HG03196 (cell line): ENCODE results near the gene CHURC1.

Source experiments
- ATAC-seq: cut with Tn5 transposase; IDR thresholded peaks from one replicate; pipeline ENCODE4 v1.9.1; 2021; ENCODE audit not compliant: unreplicated experiment

CHURC1 gene

GRCh38 chr14:64937821-64938193, 23.6 kb downstream of the CHURC1 start:
- no peak for ATAC-seq

DNA sequence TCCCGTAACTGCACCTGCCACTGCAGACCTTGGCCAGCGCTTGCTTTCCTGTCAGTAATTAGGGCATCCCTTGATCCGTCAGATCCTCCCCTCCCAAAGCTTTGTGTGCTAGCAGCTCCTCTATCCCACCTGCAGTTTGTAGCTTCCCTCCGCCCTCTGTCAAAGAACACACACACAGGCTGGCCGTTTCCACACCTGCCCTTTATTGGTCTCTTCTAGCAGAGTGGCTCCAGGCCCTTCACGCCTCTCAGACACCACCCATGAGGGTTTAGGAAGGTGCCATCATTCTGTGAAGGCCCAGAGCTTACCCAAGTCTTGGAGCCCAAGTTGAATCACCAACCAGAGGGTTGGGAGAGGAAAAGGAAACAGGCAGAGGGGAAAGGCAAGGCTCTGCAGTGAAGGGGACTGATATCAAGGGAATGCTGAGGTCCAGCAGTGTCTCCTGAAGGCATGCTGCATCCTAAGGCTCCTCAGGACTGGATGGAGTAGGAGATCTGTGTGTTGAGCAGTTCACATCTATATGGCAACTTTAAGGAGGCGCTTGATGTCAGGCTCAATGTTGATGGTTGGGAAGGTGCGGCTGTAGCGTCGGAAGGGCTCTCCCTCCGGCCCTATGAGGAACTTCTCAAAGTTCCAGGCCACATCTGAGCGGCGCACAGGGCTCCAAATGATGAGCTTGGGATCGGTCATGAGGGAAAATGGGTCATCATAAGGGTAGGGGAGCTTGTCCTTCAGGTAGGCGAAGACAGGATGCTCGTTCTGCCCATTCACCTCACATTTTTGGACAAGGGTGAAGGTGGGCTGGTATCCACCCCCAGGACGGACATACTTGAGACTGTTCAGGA, 24.9 kb downstream of the CHURC1 start:
- no peak for ATAC-seq

GRCh38 chr14:64939817-64940190, 25.5 kb downstream of the CHURC1 start:
- ATAC-seq: no peak

DNA sequence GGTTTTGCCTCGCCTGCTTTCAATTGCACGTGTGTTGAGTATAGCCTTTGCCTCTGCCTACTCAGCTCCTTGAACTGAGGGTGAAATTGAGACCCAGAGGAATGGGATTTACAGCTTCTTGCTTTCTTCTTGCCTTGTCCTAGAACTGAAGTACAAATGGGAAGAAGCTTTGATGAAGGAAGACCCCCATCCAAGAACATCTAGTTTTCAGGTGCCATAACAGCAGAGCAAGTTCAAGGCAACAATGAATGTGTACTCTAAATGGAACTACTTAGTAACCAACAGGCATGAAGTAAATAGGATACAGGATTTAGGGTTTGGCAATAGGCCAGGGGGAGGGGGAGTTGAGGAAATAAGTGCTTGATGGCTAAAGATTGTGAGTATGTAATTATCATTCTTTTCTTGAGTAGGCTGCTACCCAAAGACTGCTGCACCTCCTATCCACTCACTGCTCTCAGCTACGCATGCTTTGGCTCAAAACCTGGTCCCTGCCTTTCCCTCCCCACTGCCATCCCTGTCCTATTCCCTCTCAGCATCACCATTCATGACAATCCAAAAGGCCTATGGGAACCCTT, 26.2 kb downstream of the CHURC1 start:
- no peak for ATAC-seq

DNA sequence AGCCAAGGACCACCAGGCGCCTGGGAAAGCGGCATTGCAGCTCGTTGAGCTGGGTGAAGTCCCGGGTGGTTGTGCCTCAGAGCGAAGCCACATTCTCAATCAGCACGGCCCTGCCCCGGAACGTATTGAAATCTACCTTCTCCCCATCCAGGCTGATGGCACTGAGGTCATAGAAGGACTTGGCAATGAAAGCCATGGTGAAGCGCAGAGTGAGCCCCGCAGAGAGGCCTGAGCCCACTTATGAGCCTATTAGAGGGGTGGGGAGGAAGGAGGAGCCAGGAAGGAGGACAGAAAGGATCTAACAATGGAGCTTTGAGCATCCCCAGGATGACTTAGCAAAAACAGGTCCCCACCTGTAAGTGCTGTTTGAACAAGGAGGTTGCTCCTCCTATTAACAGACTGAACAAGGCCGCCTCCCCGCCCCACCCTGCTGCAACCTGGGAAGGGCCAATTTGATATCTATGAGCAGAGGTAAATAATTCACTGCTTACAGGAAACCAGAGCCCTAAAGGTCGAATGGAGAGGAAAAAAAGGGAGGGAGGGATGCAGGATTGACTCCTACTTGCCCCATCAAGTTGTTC, 28.4 kb downstream of the CHURC1 start, which contains the start of gene GPX2:
TSS of gene GPX2 (minus strand) at position 215 of the 581 bp plus-strand sequence. CDS start at position 196, 19 bp downstream.
- no peak for ATAC-seq

DNA sequence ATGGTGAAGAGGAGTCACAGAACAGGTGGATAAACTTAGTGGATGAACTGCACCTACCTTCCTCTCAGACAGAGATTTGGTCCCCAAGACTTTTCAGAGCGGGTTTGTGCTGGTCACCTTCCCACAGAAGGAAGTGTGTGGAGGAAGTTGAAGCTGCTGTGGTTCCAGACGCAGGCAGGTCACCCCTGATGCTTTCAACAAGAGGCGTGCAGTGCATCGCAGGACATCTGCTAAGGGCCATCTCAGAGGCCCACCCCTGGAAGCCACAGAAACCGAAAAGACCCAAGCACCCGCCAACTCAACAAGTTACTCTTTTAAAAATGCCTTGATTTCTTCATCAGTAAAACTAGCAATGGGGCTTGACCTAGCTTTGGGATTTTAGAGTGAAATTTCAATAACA, 29.3 kb downstream of the CHURC1 start:
- no peak for ATAC-seq

DNA sequence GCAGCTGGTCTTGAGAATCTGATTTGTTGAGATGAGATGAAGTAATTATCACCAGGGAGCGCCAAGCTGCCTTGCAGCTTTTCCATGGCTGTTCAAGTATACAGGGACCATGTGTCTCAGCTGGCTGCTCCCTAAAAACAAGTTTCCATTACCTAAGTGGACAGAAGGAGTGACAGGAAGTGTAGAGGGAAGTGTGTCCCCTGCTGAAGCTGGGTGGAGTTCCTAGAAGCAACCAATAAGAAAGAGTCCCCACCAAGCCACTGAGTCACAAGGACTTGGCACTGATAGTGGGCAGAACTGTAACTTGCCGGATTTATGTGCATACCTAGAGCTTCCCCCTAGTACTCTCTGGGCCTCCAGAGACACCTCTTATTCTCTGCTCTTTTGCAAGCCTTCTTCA, 29.8 kb downstream of the CHURC1 start:
- no peak for ATAC-seq

- no peak for ATAC-seq
Measured at GRCh38 chr14:64944861-64945260, 30.6 kb downstream of the CHURC1 start.

DNA sequence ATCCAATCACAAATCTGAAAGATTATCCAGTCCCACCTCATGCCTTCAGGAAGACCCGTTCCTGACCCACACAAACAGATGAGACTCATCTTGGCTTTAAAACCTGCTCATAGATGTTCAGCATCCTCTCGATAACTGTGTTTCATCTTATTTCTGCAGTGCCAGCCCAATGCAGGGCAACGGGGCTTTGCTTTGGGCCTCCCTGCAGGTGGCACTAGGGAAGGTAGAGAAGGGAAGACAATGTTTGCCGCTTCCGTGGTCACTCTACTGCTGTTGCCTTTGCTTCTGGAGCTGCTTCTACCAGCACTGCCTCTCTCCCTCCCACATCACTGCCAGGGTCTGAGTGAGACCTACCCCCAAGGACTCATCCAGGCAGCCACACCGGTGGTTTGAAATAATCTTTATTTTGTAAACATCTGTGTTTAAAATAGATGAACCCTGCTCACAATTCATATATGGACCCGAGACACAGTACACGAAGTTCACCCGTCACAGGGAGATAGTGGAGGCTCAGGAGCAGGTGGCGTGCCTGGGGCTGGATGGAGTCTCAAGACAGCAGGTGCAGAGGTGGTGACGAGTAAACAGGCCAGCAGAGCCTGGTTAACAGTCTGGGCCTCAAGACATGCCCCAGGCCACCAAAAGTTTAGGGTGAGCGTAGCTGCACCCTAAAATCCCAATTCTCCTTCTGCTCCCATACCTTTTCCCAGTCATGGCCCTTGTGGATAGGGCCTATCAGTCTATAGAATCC, 31.4 kb downstream of the CHURC1 start:
- ATAC-seq: no peak

GRCh38 chr14:64946310-64947045, 32.2 kb downstream of the CHURC1 start:
- ATAC-seq: no peak

DNA sequence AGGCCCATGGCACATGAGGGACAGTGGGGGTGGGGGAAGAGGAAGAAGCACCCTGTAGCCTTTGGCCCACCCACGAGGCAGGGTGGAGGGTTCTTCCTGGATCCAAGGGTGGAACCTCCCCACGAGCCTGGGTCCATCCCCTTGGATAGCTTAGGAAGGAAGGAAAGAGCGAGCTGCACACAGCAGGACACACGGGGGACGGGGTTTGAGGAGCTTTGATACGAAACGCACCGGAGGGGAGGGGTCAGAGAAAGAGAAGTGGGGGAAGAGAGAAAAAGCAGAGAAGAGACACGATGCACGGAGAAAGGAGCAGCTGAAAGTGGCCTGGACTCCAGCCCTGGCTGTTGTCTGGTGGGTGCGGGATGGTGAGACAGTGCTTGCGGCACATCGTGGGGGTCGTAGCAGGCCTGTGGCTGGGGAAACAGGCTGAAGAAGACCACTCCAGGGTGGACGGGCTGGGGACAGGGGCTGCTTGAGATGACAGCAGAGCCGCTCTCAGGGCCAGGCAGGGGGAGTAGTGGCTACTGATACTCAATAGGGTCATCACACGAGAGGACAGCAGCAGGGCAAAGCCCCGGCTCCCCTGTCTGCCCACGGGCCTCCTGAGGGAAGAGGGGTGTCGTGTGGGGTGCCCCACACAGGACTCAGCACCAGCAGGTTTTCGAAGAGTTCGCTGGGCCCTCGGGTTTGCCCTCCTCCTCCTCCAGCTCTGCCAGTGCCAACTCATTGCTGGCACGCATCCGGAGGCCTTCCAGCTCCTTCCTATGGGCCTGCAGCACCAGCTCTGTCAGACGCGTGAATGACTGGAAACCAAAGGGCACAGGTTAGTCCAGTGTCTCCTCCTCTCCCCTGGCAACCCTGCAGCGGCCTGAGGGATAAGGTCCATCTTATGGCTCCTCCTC, 33.7 kb downstream of the CHURC1 start:
- no peak for ATAC-seq

DNA sequence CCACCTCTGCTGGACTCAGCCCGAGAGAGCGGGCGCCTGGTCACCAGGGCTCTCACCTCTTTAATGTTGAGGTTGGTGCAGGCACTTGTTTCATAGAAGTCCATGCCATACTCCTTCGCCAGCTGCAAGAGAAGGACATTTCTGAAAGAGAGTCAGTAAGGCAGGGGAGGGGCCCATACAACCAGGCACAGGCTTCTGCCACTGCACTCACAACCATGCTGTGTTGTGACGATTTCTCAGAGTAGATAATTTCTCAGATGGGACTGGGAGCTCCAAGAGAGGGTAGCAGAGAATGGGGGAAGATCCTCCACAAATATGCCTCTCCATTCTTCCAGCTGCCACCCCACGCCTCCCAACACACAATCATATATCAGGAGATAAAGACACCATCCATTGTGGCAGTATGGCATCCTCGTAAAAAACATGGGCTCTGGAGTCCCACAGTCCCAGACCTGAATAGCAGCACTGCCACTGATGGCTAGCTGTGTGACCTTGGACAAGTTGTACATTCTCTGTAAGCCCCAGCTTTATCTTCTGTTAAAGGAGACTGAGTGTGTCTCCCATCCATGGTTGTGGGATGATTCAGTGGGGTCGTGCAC, 34.5 kb downstream of the CHURC1 start:
- no peak for ATAC-seq

GRCh38 chr14:64950889-64951288, 36.6 kb downstream of the CHURC1 start:
- ATAC-seq: no peak

DNA sequence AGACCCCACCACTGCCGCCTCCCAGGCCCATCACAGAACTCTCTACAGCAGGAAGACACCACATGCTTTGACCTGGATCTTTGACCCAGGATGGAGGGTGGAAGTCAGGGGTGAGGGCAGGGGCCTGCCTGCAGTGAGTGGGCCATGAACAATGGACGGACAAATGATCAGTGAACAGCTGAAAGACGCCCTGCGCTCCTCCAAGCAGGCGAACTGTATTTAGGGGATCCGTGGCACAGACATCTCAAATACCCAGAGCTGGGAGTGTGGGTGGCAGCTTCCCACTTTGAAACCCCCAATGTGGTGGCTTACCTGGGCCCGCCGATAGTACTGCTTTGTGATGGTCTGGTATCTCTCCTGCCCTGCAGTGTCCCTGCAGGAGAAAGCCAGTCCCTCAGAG, 37.0 kb downstream of the CHURC1 start:
- ATAC-seq: no peak

DNA sequence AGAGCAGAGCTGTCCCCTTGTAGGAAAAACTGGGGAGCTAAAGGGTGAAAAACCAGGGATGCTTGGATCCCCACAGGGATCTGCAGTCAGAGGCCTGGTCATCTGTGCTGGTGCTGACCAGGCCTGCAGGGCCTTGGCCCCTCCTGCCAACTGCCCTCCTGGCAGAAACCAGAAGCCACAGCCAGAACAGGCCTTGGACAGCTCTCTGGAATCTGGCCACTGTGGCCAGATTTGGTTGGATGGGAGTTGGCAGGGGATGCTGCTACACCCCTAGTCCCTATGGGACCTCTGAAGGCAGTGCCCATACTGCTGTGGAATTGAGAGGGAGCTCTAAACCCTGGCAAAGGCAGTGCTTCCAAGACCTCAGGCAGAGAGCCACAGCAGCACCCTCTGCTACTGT, 37.5 kb downstream of the CHURC1 start:
- ATAC-seq: no peak

DNA sequence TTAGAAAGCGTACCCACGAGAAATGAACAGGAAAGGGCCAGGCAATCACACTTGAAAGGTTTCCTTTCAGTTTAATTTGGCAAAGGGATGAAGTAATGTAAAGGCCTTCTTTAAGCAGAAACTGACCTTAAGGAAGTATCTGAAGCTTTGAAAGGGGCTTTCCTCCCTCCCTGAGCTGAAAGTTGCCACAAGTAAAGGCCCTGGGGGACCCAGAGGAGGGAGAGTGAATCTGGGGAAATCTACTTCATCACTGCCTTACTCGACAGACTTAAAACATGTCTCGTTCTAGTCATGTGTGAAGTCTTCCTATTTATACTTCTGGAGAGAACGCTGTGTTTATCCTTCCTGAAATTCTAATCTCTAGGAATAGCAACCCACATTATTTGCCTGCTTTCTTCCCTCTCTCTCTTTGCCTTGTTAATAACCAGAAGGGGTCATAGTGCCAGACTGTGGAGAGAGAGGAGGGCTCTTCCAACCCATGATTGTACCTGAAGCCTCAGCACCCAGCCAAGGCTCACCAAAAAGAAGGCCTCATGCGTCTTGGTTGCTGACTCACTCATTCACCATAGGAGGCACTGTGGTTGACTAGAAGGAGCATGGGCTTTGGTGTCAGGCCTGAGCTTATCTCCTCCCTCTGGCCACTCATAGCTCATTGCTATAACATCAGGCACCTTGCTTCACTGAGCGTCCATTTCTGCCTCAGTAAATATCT, 38.5 kb downstream of the CHURC1 start:
- ATAC-seq: no peak

- ATAC-seq: no peak
Measured at GRCh38 chr14:64953310-64953654, 39.0 kb downstream of the CHURC1 start.

- ATAC-seq: no peak
Measured at GRCh38 chr14:64953661-64954060, 39.4 kb downstream of the CHURC1 start.
